ELR (cell line): ENCODE results near the gene ZNF610.
"Not testable (repeated sequence)": the region's sequence is repeated elsewhere in the genome, so short reads cannot be mapped to it uniquely, and the experiment has no call there.

Experiments
- DNase-seq: peaks from one replicate; pipeline ENCODE4 v3.0.0-alpha.2; 2015; ENCODE audit warnings: low read depth

The ZNF610 gene

DNA sequence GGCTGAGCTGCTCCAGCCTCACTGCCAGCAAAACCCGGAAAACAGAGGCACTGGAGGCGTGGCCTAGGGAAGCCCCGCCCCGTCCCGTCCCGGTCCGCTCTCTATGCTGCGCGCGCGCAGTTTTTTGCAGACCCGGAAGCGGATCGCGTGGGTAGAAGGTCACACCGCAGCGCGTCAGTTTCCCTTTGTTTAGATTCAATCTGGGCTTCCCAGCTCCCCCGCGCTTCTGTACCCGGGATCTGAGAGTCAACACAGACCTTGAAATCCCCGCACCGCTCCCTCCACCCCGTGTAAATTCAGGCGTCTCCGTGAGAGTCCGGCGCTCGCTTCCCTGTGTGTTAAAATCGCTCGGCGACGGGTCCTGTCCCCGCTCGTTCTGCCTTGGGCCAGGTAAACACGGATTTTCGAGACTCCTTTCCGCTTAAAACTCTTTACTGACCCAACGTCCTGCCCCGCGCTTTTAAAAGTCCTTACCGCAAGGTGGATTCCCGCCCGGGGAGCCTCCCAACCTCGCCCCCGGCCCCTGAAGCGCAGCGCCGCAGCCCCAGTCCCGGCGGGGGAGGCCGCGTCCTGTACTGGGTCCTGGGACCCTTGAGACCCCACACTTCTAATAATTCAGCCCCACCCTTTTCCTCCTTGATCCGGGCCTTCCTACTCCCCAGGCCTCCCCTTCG is at the start of gene ZNF610:
Gene ZNF610 (plus strand): TSS at position 127 of the 674 bp plus-strand sequence. CDS start 12,930 bp downstream, outside the sequence.
- peak; percentile 78 for DNase-seq

DNA sequence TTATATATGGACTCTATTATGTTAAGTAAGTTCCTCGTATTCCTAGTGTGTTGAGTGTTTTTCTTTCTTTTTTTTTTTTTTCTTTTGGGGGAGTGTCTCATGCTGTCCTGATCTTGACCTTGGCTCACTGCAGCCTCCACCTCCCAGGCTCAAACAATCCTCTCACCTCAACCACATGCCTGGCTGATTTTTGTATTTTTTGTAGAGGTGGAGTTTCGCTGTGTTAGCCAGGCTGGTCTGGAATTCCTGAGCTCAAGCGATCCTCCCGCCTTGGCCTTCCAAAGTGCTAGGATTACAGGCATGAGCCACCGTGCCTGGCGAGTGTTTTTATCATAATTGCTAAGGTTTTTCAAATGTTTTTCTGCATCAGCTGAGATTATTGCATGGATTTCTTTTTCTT is 49.8 kb upstream of the ZNF610 start:
- DNase-seq, result no peak

DNA sequence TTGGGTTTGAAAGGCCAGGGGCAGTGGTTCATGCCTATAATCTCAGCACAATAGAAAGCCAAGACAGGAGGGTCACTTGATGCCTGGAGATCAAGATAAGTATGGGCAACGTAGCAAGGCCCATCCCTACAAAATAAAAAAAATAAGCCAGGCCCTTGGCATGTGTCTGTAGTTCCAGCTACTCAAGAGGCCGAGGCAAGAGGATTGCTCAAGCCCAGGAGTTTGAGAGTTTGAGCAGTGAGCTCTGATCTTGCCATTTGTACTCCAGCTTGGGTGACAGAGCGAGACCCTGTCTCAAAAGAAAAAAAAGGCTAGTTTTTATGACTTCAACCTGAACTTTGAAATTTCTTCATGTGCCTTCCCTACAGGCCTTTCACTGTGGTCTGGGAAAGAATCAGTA is 44.3 kb upstream of the ZNF610 start:
- no peak for DNase-seq

DNA sequence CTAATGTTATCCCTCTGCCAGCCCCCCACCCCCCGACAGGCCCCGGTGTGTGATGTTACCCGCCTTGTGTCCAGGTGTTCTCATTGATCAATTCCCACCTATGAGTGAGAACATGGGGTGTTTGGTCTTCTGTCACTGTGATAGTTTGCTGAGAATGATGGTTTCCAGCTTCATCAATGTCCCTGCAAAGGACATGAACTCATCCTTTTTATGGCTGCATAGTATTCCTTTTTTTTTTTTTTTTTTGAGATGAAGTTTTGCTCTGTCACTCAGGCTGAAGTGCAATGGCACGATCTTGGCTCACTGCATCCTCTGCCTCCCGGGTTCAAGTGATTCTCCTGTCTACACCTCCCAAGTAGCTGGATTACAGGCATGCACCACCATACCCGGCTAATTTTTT is 43.1 kb upstream of the ZNF610 start:
- not testable (repeated sequence) for DNase-seq

DNA sequence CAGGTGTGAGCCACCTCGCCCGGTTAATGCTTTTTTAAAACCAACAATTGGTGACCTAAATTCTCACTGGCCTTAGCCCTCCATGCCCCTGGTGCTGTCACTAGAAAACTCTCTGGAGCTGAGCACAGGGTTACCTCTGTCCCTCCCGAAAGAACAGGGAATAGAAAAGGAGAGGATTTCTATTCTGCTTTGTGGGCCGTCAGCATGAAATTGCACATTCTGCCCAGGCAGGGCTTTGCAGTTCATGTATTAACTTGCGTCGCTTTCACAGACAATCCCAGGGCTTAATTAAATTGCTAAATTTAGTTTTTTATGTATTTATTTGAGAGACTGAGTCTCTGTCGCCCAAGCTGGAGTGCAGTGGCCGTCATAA is 39.7 kb upstream of the ZNF610 start:
- DNase-seq, result no peak

DNA sequence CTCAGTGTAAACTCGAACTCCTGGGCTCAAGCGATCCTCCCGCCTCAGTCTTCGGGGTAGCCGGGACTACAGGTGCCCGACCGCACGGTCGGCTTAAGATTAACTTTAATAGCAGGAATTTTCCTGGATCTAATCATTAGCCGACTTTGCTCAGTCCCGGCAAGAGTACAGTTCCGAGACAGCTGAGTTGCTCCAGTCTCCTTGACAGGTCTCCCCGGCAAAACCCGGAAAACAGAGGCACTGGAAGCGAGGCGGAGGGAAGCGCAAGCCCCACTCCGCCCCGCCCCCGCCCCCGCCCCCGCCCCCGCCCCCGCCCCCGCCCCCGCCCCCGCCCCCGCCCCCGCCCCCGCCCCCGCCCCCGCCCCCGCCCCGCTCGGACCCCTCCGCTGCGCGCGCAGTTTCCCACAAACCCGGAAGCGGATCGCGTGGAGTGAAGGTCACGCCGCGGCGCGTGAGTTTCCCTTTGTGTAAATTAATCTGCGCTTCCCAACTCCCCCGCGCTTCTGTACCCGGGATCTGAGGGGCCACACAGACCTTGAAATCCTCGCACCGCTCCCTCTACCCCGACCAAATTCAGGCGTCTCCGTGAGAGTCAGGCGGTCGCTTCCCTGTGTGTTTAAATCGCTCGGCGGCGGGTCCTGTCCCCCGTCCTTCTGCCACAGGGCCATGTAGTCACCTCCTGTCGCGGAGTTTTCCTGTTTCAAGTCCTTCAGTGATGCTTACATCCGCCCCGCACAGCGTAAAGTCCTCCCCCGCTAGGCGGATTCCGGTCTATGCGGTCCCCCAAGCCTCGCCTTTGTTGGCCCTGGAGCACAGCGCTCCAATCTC is 39.1 kb upstream of the ZNF610 start, which contains the start of gene ZNF480:
Gene ZNF480 (plus strand): TSS at position 397 of the 828 bp plus-strand sequence. CDS start 3,244 bp downstream, outside the sequence.
- peak; percentile 79 for DNase-seq

DNA sequence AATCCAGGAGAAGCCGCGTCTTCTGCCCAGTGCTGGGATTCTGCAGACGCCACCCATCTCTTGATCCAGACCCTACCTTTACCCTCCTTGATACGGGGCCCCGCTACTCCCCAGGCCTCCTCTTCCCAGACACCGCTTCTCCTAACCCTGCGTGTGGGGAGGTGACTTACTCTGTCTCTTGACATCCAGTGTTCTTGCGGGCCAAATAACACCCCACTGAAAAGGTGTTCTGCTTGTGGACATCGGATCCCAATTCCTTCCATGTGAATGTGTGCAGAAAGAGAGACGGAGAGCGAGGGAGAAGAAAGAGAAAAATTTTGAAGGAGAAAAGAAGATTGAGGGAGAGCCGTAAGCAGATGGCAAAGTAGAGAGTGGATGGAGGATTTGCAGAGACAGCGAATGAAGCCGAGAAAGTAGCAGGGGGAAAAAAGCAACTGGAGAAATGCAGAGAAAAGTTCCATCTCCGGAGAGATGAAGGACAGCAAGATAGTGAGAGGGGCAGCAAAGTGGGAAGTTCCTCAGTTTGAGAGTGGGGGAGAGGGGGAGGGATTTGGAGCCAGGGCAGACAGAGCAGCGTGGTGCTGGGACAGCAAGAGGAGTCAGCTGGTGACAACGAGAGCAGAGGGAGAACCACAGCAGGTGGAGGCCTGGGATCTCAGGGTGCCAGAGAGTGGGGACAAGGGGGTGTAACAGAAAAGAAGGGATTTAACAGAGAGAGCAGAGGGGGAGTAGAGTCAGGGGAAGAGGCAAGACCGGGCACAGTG is 38.3 kb upstream of the ZNF610 start:
- no peak for DNase-seq

DNA sequence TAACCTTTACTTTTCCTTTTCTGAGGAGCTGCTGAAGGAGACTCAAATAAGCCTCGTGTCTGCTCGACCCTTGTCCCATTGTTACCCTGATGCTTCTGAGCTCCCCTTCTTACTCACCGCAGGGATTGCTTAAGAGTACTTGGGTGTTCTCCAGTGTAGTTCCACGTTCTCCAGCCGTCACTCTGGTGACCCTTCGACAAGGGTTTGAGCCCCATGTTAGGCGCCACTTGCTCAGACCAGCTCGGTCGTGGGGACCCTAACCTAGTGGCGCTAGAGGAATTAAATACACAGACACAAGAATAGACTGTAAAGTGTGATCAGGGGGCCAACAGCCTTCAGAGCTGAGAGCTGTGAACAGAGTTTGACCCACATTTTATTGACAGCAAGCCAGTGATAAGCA is 28.8 kb upstream of the ZNF610 start:
- peak; percentile 7 for DNase-seq

DNA sequence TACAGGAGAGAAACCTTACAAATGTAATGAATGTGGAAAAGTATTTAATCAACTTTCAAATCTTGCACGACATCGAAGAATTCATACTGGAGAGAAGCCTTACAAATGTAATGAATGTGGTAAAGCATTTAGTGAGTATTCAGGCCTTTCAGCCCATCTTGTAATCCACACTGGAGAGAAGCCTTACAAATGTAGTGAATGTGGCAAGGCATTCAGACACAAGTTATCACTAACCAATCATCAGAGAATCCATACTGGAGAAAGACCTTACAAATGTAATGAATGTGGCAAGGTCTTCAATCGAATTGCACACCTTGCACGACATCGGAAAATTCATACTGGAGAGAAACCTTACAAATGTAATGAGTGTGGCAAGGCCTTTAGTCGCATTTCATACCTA is 13.6 kb upstream of the ZNF610 start:
- no peak for DNase-seq

DNA sequence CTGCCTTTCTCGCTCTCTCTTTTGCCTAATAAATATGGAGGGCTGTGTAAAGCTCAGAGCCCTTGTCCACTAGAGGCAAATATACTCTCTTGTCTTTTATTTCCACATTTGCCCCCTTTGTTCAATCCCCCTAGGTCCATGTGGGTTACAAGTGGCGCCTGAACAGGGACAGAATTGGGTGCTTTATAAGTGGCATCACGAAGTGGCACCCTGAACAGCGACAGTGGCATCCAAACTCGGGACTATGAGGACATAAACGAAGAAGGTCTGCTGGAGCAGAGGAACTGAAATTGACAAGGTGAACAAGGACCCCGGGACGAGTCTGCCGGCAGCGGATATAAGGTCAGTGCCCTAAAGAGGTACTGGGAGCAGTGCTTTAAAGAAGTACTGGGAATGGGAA is 4.3 kb upstream of the ZNF610 start:
- no peak for DNase-seq

DNA sequence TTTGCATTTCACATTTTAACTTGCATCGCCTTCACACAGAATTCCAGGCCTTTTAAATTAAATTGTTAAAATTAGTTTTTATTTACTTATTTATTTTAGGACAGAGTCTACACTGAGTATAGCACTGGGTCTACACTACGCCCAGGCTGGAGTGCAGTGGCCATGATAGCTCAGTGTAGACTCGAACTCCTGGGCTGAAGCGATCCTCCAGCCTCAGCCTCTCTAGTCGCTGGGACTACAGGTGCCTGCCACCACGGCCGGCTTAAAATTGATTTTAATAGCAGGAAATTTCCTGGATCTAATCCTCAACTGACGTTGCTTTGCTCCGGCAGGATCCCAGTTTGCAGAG is 301 bp upstream of the ZNF610 start:
- DNase-seq, result no peak

DNA sequence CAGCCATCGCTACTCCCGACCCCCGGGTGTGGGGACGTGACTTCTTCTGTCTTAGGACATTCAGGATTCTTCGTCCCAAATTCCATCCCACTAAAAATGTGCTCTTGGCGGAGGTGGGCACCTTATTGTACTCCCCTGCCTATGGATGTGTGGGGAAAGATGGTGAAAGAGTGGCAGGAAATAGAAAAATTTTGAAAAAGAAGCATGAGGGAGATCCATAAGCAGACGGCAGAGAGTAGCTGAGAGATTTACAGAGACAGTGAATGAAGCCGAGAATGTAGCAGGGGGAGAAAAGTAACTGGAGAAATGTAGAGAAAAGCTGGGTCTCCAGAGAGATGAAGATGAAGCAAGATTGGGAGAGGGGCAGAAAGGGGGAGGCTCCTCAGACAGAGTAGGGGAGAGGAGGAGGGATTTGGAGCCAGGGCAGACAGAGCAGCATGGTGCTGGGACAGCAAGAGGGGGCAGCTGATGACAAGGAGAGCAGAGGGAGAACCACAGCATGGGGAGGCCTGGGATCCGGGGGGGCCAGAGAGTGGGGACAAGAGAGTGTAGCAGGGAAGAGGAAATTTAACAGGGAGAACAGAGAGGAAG is 843 bp downstream of the ZNF610 start:
- peak; percentile 7 for DNase-seq

DNA sequence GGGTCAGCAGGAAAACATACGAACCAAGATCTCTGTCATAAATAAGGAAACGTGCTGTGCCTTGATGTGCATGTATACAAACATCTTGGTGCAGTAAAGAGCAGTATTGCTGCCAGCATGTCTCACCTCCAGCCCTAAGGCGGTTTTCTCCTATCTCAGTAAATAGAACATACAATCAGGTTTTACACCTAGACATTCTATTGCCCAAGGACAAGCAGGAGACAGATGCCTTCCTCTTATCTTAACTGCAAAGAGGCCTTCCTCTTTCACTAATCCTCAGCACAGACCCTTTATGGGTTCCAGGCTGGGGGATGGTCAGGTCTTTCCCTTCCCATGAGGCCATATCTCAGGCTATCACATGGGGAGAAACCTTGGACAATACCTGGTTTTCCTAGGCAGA is 3.0 kb downstream of the ZNF610 start:
- DNase-seq, result not testable (repeated sequence)

DNA sequence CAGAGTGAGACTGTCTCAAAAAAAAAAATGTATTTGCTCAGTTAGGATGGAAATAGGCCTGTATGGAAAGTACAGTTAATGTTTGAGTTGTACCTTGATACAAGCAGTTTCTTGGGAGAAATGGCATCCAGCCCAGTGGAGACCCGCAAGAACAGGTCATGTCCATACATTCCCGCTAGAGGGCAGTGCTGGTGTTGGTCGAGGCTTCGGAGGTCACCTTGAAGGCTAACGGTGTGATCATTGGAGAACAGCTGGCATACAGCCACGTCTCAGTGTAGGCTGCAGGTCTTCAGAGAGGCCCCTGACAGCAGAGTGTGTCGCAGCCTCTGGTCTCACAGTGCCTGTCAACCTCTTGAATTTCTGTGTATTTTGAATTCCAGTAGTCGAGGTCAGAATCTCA is 7.5 kb downstream of the ZNF610 start:
- peak; percentile 51 for DNase-seq

DNA sequence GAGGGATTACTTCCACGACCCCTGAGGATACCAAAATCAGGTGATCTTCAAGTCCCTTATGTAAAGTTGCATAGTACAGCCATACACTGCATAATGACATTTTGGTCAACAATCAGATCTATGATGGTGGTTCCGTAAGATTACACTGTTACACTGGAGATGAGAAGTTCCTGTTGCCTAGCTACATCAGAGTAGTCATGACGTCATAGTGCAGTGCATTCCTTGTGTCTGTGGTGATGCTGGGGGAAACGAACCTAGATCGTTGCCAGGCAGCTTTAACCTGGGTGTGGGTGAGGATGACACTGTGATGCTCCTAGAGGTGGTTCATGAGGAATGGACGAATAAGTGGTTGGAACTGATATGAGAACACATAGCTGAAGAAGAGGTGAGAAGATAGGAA is 9.1 kb downstream of the ZNF610 start:
- DNase-seq, result no peak

DNA sequence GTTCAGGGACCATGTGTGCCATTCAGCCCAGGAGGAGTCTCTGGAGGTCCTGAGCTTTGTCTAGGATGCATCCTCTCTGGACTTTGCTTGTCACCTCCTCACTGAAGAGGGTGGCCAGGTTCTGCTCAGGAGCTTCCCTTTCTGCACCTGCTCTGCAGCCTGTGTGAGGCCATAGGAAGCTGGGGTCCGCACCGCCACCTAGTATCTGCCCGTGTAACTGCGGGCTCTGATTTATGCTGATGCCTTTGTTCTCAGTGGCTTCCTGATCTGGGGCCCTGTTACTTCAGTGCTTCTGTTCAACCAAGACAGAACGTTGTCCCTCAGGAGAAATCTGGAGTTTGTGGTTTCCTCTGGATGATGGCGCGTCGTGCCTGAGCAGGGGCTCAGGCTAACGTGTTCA is 15.5 kb downstream of the ZNF610 start:
- no peak for DNase-seq

DNA sequence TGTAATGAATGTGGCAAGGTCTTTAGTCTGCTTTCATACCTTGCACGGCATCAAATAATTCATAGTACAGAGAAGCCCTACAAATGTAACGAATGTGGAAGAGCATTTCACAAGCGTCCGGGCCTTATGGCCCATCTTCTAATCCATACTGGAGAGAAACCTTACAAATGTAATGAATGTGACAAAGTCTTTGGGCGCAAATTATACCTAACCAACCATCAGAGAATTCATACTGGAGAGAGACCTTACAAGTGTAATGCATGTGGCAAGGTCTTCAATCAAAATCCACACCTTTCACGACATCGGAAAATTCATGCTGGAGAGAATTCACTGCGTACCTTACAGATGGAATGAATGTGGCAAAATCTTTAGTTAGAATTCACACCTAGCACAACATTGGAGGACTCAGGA is 30.4 kb downstream of the ZNF610 start:
- no peak for DNase-seq

DNA sequence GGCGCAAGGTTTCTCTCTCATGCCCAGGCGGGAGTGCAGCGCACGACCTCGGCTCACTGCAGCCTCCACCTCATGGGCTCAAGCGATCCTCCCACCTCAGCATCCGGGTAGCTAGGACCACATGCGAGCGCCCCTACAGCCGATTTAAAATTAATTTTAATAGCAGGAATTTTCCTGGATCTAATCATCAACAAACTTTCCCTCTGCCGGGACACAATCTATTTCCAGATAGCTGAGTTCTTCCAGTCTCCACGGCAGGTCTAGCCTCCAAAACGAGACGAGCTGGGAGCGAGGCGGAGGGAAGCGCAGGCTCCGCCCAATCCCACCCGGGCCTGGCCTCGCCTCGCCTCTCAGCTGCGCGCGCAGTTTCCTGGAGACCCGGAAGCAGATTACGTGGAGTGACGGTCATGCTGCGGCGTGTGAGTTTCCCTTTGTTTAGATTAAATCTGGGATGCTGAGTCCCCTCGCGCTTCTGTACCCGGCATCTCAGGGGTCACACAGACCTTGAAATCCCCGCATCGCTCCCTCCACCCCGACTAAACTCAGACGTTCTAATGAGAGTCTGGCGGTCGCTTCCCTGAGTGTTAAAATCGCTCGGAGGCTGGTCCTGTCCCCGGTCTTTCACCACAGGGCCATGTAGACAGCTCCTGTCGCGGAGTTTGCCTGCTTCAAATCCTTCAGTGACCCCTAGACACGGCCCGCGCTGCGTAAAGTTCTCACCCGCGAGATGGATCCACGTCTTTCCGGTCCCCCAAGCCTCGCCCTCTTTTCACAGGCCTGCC is 33.7 kb downstream of the ZNF610 start, which contains the start of gene ZNF880:
Gene ZNF880 (plus strand): TSS at position 365 of the 782 bp plus-strand sequence. CDS start 43 bp downstream, at position 408.
- peak; percentile 93 for DNase-seq

DNA sequence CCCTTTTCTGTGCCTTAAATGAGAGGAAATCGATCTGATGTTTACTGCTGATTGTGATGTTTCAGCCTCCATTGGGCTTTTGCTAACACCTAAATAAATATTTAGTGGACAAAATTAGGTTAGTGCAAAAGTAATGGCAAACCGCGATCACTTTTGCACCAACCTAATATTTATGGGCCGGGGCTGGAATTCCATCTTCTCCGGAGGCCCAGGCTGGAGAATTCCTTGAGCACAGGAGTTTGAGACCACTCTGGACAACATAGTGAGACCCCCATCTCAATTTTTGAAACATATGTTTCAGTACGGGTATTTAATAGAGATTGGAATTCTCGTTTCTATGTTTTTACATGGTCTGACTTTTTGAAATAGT is 34.3 kb downstream of the ZNF610 start:
- DNase-seq, result no peak

DNA sequence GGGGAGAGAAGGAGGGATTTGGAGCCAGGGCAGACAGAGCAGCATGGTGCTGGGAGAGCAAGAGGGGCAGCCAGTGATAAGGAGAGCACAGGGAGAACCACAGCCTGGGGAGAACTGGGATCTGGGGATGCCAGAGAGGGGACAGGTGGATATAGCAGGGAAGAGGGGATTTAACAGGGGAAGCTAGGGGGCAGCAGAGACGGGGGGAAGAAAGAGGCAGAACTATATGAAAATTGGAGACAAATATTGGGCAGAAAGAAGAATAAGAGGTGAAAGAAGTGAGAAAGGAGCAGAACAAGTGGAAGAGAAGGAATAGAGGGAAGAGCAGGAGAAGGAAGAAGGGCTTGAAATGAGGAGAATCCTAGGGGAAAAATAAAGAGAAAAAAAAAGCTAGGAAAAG is 55.1 kb downstream of the ZNF610 start:
- no peak for DNase-seq

DNA sequence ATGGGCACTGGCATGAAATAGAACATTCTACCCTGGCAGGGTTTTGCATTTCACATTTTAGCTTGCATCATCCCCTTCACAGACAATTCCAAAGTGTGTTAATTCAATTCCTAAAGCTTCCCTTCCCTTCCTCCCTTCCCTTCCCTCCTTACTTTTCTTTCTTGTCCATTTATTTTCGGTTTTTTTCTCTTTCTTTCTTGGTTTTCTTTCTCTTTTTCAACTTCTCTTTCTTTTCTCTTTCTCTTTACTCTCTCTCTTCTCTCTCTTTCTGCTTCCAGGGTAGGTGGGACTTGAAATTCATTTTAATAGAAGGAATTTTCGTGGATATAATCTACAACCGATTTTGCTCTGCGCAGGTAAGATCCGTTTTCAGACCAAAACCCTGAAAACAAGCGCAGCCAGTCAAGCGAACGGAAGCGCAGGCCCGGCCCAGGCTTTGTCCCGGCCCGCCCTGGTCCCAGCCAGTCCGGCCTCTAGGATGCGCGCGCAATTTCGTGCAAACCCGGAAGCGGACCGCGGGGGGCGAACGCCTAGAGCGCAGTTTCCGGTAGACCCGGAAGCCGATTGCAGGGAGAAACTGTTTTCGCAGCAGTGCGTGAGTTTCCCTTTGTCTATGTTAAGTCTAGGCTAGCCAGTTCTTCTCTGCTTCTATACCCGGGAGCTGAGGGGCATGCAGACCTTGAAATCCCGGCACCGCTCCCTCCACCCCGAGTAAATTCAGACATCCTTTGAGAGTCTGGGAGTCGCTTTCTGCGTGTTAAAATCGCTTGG is 61.5 kb downstream of the ZNF610 start, which contains the start of gene ZNF528:
Gene ZNF528 (plus strand): TSS at position 540 of the 771 bp plus-strand sequence. CDS start 4,165 bp downstream, outside the sequence.
- peak; percentile 95 for DNase-seq
